Amygdala (tissue), 56 donors: ENCODE results near the gene POGZ.
"Not testable (repeated sequence)": the region's sequence is repeated elsewhere in the genome, so short reads cannot be mapped to it uniquely, and the experiment has no call there.

Experiments
- DNase-seq, 56 donors: peaks; one replicate each; lab custom pipeline; 2025; lab: John Stamatoyannopoulos, UW

Gene POGZ

DNA sequence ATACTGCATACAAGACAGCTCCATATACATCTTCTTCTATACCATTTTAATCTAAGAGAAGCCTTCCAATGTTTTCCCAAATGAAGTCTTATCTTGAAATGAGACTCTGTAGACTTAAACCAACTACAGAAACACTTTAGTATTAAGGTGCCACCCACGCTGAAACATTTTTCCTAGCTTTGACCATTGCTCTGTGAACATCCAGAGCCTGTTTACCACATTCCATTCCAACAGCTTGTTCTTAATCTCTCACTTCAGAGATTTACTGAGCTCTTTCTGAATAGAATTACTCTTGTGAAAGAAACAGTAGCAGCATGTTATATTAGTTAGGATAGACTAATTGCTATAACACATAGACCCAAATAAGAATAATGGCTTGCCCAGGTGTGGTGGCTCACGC is 19.6 kb upstream of the POGZ start:
- no peak for DNase-seq

GRCh38 chr1:151478140-151478812 is 19.0 kb upstream of the POGZ start:
- no peak for DNase-seq

DNA sequence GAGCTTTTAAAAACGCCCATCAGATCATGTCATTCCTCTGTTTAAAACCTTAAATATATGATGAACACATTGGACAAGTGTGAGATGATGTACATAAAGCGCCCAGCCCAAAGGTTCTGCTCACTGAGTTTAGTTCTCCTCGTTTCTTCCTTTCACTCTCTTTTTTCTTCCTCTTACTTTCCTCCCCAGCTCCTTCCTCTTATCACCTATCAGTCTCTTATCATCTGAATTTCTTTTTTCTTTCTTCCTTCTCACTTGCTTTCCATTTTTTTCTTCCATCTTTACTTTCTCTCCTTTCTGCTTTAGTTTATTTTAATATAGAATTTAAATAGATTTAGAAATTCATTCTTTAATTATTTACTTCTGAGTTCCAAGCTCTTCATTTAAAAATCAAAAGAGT is 17.8 kb upstream of the POGZ start:
- no peak for DNase-seq

GRCh38 chr1:151476083-151476482 is 16.8 kb upstream of the POGZ start:
- DNase-seq: no peak

DNA sequence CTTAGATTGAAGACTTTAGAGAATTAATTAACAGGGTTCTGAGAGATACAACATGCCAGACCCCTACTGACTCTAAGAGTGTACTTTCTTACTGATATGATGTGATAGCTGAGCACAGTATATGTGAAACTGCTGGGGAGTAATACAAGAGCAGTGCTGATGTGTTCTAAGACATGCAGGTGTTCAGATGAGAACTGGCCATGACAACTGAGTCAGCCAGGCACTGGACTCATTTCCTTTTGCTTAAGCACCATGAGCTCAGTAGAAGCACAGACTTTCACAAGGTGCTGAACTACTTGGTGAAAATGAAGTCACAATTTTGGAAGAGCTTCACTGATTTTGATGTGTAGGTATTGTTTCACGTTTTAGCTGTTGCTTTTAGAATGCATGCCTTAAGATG is 15.9 kb upstream of the POGZ start:
- DNase-seq: no peak

DNA sequence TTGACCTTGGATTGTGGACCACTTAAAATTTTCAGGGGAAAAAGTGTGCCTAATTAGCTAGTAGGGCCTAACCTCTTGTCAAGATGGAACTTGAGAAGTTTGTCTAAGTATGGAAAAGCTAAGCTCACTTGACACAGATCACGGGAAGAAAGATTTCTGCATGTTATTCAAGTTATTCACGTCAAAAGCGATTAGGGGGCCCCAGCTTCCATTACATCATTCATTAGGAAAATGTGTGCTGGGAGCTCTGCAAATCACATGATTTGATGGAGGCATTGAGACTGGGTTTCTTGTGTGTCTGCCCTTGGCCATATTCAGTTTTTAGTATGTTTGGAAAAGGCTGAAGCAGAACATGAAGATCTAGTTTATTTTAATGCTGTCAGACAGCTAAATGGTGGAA is 15.5 kb upstream of the POGZ start:
- no peak for DNase-seq

- peak in 17 of 56 donors; percentile 2 to 53 (median 24) for DNase-seq
These were observed 13.8 kb upstream of the POGZ start for GRCh38 chr1:151472856-151473731.

DNA sequence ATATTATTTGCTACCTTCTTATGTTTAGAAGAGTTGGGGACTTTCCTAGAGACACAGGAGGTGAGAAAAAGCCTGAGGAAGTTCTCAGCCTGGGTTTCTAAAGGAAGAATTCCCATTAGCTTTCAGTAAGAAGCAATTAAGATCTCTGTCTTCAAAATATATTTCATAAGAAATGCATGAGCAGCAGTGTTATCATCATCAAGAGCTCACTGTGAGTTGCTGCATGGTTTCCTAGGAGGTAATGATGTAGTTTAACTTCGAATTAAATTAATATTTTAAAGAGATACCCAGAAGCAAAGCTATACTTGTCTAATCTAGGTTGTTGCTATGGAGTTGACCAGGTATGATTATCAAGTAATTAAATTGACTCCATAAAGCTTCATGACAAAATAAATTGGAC is 5.7 kb upstream of the POGZ start:
- DNase-seq: no peak

DNA sequence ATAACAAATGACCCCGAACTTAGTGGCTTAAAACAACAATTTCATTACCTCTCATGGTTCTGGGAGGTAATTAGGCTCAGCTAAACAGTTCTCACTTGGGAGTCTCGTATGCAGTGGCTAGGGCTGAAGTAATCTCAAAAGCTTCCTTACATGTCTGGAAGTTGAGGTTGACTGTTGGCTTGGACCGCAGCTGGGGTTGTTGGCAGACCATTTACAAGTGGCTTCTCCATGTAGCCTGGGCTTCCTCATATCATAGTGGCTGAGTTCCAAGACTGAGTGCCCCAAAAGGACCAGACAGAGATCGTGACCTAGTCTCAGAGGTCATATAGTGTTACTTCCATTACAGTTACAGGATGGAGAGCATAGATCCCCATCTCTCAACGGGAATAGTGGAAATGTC is 2.4 kb upstream of the POGZ start:
- DNase-seq: no peak

DNA sequence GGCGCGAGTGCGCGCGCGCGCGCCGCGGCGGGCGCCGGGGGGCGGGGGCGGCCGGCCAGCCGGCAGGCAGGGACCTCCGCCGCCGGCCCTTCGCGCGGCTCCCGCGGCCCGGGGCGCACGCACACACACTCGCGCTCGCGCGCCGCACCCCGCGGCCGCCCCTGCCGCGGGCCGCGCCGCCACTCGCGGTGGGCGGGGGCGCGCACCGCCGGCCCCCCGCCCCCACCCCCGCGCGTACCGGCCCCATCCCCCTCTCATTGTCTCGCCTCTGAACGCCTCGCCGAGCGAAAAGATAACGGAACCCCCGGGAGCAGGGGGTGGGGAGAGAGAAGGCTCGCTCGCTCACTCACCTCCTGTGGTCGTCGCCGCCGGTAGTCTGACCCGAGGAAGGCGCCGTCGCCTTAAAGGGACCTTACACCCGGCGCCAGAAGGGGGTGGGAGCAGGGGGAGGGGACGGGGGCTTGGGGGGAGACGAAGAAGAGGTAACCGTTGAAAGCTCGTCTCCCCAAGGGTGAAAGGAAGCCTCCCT is 428 bp downstream of the POGZ start:
- peak in 26 of 56 donors; percentile 38 to 84 (median 60) for DNase-seq

- DNase-seq: peak in 47 of 56 donors; percentile 14 to 80 (median 57)
These were observed 1.1 kb downstream of the POGZ start for GRCh38 chr1:151457911-151458801.

DNA sequence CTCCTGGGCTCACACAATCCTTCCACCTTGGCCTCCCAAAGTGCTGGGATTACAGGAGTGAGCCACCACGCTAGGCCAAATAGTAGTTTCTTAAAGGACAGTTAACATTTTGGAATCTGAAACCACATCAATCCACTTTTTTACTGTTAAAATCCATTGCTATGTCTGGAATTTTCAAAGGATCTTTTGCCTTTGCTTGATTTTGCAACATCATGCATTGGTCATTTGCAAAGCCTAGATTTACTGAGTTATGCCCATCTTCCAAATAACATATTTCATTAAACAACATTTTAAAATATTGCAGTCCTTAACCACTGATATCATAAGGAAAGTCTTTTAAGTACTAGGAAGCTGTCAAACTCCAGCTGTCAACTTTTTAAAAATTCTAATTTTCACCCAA is 3.3 kb downstream of the POGZ start:
- DNase-seq: no peak

GRCh38 chr1:151455231-151455630 is 4.1 kb downstream of the POGZ start:
- no peak for DNase-seq

DNA sequence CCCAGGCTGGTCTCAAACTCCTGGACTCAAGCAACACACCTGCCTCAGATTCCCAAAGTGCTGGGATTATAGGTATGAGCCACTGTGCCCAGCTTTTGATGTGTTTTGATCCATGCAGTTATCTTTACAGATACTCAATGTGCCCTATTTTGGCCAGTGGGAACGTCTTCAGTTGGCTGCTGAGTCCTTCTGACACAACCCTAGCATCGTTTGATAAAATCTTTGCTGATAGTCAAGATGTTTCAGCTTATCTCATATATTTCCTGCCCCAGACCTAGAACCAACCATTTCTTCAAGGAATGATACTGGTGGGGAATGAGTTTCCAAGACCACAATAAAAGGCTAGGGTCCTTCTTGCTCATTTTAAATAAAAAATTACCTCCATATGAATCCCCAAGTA is 11.6 kb downstream of the POGZ start:
- DNase-seq: no peak

DNA sequence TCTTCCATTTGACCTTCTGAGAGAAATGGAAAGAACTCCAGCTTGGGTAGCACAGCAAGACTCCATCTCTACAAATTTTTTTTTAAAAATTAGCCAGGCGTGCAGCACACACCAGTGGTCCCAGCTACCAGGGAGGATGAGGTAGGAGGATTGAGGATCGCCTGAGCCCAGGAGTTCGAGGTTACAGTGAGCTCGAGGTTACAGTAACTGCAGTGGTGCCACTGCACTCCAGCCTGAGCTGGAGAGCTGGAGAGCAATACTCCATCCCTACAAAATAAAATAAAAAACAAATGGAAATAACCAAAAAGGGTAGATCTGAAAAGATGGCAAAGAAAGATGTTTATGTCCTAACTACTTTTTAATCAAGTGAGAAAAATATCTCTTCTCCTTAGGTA is 14.5 kb downstream of the POGZ start:
- DNase-seq: no peak

DNA sequence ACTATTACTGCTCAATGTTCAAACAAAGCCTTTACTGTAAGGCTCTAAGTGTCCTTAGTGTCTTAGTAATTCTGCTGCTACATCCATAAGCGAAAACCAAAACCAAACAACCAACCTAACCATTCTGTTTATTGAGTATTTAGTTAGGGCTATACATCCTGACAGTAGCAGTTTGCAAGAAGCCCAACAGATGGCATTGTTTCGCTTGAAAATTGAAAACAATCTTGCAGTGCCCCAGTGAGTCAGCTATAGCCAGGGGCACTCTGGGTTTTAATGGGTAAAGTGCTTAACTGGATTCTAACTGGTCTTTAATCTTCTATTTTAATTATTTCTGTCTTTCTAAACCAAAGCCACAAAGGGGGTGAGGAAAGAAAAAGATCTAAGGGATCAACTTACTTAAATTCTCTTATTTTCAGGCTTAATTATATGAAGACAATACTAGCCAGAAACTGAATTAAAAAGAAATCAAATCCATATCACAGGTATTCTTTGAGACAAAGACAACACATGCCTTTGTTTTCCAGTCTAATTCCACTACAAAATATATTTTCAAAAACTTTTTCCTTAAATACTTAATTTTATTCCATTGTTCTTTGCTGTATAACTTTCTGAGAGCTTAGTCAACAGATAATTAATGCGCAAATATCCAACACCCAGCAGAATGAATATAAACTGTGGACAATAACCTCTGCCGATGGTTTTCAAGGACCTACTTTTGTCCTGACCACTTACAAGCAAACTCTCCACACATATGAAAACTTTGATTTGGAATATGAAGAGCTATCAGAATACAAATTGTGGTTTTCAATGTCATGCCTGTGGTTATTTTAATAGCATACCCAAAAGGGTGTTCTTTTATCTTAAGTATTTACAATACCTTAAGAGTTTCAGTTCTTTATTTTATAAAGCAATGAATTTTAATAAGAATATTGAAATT is 15.2 kb downstream of the POGZ start:
- peak in 17 of 56 donors; percentile 1 to 77 (median 13) for DNase-seq

DNA sequence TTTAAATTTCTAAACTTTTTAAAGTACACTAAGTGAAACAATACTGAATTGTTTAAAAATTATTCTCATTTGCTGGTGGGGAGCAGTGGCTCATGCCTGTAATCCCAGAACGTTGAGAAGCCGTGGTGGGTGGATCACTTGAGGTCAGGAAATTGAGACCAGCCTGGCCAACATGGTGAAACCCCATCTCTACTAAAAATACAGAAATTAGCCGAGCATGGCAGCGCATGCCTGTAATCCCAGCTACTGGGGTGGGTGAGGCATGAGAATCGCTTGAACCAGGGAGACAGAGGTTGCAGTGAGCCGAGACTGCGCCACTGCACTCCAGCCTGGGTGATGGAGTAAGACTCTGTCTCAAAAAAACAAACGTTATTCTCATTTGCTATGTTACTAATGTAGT is 21.9 kb downstream of the POGZ start:
- not testable (repeated sequence) for DNase-seq

- no peak for DNase-seq
These were observed 22.3 kb downstream of the POGZ start for GRCh38 chr1:151436985-151437384.

DNA sequence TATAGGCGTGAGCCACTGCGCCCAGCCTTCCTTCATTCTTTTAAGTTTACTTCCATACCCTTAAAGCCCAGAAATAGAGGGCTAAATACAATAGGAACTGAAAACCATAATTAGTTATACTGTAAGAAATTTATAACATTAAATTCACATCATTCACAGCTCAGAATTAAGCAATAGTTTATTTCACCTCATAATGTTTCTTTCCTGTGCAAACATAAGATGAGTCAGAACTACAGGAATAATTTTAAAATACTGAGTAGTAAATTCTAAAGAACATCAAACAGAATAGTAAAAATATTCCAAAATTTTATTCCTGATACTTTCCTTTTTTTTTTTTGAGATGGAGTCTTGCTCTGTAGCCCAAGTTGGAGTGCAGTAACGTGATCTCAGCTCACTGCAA is 24.1 kb downstream of the POGZ start:
- no peak for DNase-seq

DNA sequence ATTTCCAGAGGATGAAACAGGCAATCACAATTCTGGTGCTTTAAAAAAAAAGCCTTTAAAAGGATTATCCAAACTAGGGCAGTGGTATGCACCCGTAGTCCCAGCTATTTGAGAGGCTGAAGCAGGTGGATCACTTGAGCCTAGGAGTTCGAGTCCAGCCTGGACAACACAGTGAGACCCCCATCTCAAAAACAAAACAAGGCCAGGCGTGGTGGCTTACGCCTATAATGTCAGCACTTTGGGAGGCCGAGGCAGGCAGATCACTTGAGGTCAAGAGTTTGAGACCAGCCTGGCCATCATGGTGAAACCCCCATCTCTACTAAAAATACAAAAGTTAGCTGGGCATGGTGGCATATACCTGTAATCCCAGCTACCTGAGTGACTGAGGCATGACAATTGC is 25.5 kb downstream of the POGZ start:
- not testable (repeated sequence) for DNase-seq
